ENCODE measurements around the gene MOCOS.

- TF ChIP-seq GATA2 (IDR thresholded peaks at IDR 0.05; ENCODE audit: low read depth, low read length) (no peak), GATA3 (IDR thresholded peaks at IDR 0.05; ENCODE audit: low read depth, low read length) (no peak)
Observed at GRCh38 chr18:36279001-36279400, 91.7 kb downstream of the MOCOS start.

All from SH-SY5Y (cell line).